Naive thymus-derived CD4-positive, alpha-beta T cell (primary cell): Measurements from ENCODE around the gene FAT3. TPM values are rescaled to one million over a fixed set of nuclear protein-coding genes. Genes with fewer than 3 reads are reported as not detected.

Experiments
- ATAC-seq: fragments of 150-1000 bp; cut with Tn5 transposase; 2 replicates; pipeline ENCODE4 v1.10.0; 2021; ENCODE audit warnings: mild to moderate bottlenecking, moderate library complexity
- CTCF ChIA-PET: fragments of 350-600 bp; sonication (Branson Sonifier 250); formaldehyde crosslinking; loops from one replicate; lab custom pipeline; 2021; ENCODE audit warnings: antibody characterized with exemption; lab: Charles Lee
- POLR2A ChIA-PET: fragments of 350-600 bp; sonication (Branson Sonifier 250); formaldehyde crosslinking; loops from one replicate; lab custom pipeline; 2021; ENCODE audit warnings: antibody characterized with exemption, inconsistent platforms; lab: Charles Lee
- DNase-seq, 9 donors: peaks; one replicate each; pipeline versions ENCODE4 v3.0.0 to v3.0.0-alpha.2; 2020 to 2022; ENCODE audit warnings: mixed read lengths in 1 of 9
- H3K27ac ChIP-seq: one replicate; pipeline ENCODE4 v1.7.0; 2013; ENCODE audit warnings: mild to moderate bottlenecking, low read depth, low read length, moderate library complexity
- H3K27me3 ChIP-seq, 2 donors: one replicate each; pipeline ENCODE4 v1.7.0; 2013; ENCODE audit warnings: low read length in 2 of 2, mild to moderate bottlenecking in 2 of 2, moderate library complexity in 2 of 2; ENCODE audit not compliant: control insufficient read depth in 2 of 2, insufficient read depth in 2 of 2
- H3K36me3 ChIP-seq, 3 experiments: 1 replicate in 2 of 3; 2 replicates in 1 of 3; pipeline ENCODE4 v1.7.0; 2013; ENCODE audit warnings: low read length in 3 of 3, mild to moderate bottlenecking in 3 of 3, moderate library complexity in 1 of 3; ENCODE audit not compliant: insufficient read depth in 3 of 3, control insufficient read depth in 2 of 3
- H3K4me1 ChIP-seq, 2 donors: one replicate each; pipeline ENCODE4 v1.7.0; 2013; ENCODE audit warnings: low read length in 2 of 2, mild to moderate bottlenecking in 2 of 2, moderate library complexity in 1 of 2; ENCODE audit not compliant: control insufficient read depth in 2 of 2, insufficient read depth in 2 of 2
- H3K4me3 ChIP-seq: 2 replicates; pipeline ENCODE4 v1.7.0; 2013; ENCODE audit warnings: mild to moderate bottlenecking, low read length
- H3K9me3 ChIP-seq, 3 experiments: 1 replicate in 2 of 3; 2 replicates in 1 of 3; pipeline ENCODE4 v1.7.0; 2013; ENCODE audit warnings: low read length in 3 of 3; ENCODE audit not compliant: control insufficient read depth in 2 of 3
- H3K27ac Mint-ChIP-seq, 9 donors: one replicate each; pipeline ENCODE4 v1.8.0; 2020 to 2022; ENCODE audit warnings: mixed read lengths in 9 of 9, mild to moderate bottlenecking in 8 of 9, moderate library complexity in 5 of 9, inconsistent platforms in 2 of 9
- H3K27me3 Mint-ChIP-seq, 5 donors: one replicate each; pipeline ENCODE4 v1.8.0; 2021 to 2022; ENCODE audit warnings: mixed read lengths in 5 of 5, mild to moderate bottlenecking in 1 of 5
- H3K36me3 Mint-ChIP-seq, 5 donors: one replicate each; pipeline ENCODE4 v1.8.0; 2020 to 2022; ENCODE audit warnings: mixed read lengths in 5 of 5, mild to moderate bottlenecking in 3 of 5, inconsistent platforms in 1 of 5
- H3K4me1 Mint-ChIP-seq, 7 donors: one replicate each; pipeline ENCODE4 v1.8.0; 2020 to 2022; ENCODE audit warnings: mixed read lengths in 7 of 7, mild to moderate bottlenecking in 3 of 7, inconsistent platforms in 1 of 7
- H3K4me3 Mint-ChIP-seq, 10 donors: one replicate each; pipeline ENCODE4 v1.8.0; 2020 to 2022; ENCODE audit warnings: mild to moderate bottlenecking in 10 of 10, mixed read lengths in 10 of 10, moderate library complexity in 6 of 10, inconsistent platforms in 2 of 10
- H3K9me3 Mint-ChIP-seq, 11 donors: one replicate each; pipeline ENCODE4 v1.8.0; 2020 to 2022; ENCODE audit warnings: mixed read lengths in 11 of 11, mild to moderate bottlenecking in 4 of 11, inconsistent platforms in 1 of 11, moderate library complexity in 1 of 11
- intact Hi-C, 2 donors: fragments of 100-400 bp; cut with micrococcal nuclease; formaldehyde crosslinking; loops; one replicate each; pipeline ENCODE4 v1.15.1; 2023
- polyA plus RNA-seq, 2 donors: library from polyadenylated mRNA; unstranded; fragments of 300-500 nt; fragmentation: Illumina TruSeq; gene quantifications; one replicate each; pipeline ENCODE4 v1.2.3, GENCODE V29; 2021
- total RNA-seq, 6 experiments: library from RNA in 5 of 6; stranded (reverse) in 5 of 6; gene quantifications; 1 replicate in 5 of 6; 2 replicates in 1 of 6; pipeline ENCODE4 v1.2.3 and lab custom pipeline; 2021 to 2026

The FAT3 gene
- total and polyA plus RNA-seq, 7 experiments from 2014 or later = not detected

DNA sequence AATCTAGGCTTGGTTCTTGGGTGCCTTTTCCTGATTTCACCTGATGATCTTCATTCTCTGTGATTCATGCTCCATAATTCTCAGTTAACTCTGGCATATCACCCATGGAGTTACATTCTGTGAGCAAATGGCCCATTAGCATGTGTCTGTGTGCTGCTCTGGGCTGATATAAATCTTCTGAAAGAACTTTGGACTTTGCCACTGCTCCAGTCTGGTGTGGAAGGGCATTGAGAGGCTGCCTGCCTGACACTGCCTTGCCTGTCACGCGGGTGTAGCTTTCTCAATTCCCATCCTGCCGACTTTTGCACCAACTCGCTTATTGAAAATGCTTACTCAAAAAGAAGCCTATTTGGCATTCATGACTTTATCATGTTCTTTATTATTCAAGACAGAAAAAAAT, 42.2 kb downstream of the FAT3 start:
- no peak for DNase-seq
- no peak overlapping the region for H3K27ac Mint-ChIP-seq
- intact Hi-C loops = no loop called here
- Histone ChIP-seq H3K36me3 (no peaks in the 10 kb centered on the region), H3K4me3 (no peak overlapping the region), H3K27ac (no peak overlapping the region), H3K27me3 (no peaks in the 10 kb centered on the region), H3K4me1 (no peaks in the 10 kb centered on the region), H3K9me3 (no peaks in the 10 kb centered on the region)
- no peaks in the 10 kb centered on the region for H3K27me3 Mint-ChIP-seq
- ChIA-PET CTCF (no interaction called here), POLR2A (no interaction called here)
- H3K36me3 Mint-ChIP-seq = no peaks in the 10 kb centered on the region
- H3K4me1 Mint-ChIP-seq = no peaks in the 10 kb centered on the region
- peaks cover 0 to 16% (median 0%) of the 10 kb centered on the region in 11 donors for H3K9me3 Mint-ChIP-seq
- no peak for ATAC-seq
- H3K4me3 Mint-ChIP-seq = no peak overlapping the region

DNA sequence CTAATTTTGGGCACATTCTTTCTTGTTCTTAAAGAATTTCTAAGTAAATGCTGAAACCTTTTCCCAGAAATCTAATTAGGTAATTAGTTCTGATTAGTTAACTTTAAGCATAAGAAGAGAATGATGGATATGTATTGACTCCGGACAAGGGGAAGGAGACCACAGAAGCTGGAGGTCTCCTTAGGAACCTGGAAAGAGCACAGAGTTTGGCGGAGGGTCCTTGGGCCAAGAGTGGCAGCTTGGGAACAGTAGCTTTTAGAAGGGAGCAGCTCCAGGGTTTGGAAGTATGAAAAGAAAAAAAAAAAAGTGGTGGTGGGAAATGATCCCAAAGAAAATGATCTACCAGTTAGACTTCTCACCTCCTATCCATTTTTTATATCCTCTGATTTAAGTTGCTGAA, 42.7 kb downstream of the FAT3 start:
- peaks cover 0 to 16% (median 0%) of the 10 kb centered on the region in 11 donors for H3K9me3 Mint-ChIP-seq
- Histone ChIP-seq H3K4me3 (no peak overlapping the region), H3K36me3 (no peaks in the 10 kb centered on the region), H3K27me3 (no peaks in the 10 kb centered on the region), H3K4me1 (no peaks in the 10 kb centered on the region), H3K27ac (no peak overlapping the region), H3K9me3 (no peaks in the 10 kb centered on the region)
- DNase-seq (no peak), ATAC-seq (no peak)
- H3K27ac Mint-ChIP-seq = no peak overlapping the region
- H3K4me3 Mint-ChIP-seq = no peak overlapping the region
- ChIA-PET CTCF (no interaction called here), POLR2A (no interaction called here)
- peaks cover 0 to 5% (median 0%) of the 10 kb centered on the region in 5 donors for H3K36me3 Mint-ChIP-seq
- H3K4me1 Mint-ChIP-seq = no peaks in the 10 kb centered on the region
- no peaks in the 10 kb centered on the region for H3K27me3 Mint-ChIP-seq
- intact Hi-C loops = no loop called here

DNA sequence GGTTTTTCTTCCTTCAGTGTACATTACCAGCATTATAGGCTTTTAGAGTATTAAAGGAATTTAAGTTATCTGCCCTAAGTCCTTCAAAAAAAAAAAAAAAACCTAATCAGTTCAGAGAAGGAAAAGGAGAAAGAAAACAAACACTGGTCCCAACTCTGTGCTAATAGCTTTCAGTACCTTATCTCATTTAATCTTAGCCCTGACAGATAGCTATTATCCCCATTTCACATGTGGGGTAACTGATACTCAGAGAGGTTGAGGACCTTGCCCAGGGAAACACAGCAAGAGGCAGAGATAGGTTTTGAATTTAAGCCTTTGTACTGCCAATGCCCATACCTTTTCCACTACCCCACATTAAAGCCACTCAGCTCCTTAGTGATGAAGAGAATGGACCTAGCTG, 43.4 kb downstream of the FAT3 start:
- H3K4me1 ChIP-seq = no peaks in the 10 kb centered on the region
- no peaks in the 10 kb centered on the region for H3K4me1 Mint-ChIP-seq

DNA sequence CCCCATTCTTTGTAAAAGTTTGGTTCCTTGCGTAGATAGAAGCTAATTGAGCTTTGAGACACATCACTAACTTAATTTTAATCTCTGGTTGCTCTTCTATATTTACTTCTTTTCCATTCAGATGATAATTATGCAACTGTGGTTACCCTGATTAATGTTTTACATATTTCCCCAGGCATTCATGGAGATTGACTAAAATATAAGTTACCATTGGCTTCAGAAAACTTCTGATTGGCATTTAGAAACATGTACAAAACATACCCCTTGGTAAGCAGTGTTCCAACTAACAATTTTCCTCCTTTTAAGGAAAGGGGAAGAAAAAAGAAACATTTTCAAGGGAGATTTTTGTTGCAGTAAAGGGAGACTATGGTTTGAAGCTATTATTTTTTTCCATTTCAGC, 43.9 kb downstream of the FAT3 start:
- Mint-ChIP-seq H3K36me3 (peaks cover 0 to 7% (median 0%) of the 10 kb centered on the region in 5 donors), H3K4me1 (no peaks in the 10 kb centered on the region), H3K4me3 (no peak overlapping the region), H3K27me3 (no peaks in the 10 kb centered on the region), H3K27ac (no peak overlapping the region), H3K9me3 (peaks cover 0 to 16% (median 0%) of the 10 kb centered on the region in 11 donors)
- Histone ChIP-seq H3K9me3 (no peaks in the 10 kb centered on the region), H3K4me1 (no peaks in the 10 kb centered on the region), H3K27ac (no peak overlapping the region), H3K36me3 (no peaks in the 10 kb centered on the region), H3K4me3 (no peak overlapping the region), H3K27me3 (no peaks in the 10 kb centered on the region)
- POLR2A ChIA-PET = no interaction called here
- no peak for ATAC-seq
- CTCF ChIA-PET = no interaction called here
- DNase-seq = no peak
- intact Hi-C loops = no loop called here

More for the DNA sequence above, 43.4 kb downstream of the FAT3 start:
- ChIA-PET POLR2A (no interaction called here), CTCF (no interaction called here)
- Histone ChIP-seq H3K9me3 (no peaks in the 10 kb centered on the region), H3K27ac (no peak overlapping the region), H3K4me3 (no peak overlapping the region), H3K27me3 (no peaks in the 10 kb centered on the region), H3K36me3 (no peaks in the 10 kb centered on the region)
- ATAC-seq = no peak
- no peak for DNase-seq
- Mint-ChIP-seq H3K27me3 (no peaks in the 10 kb centered on the region), H3K36me3 (peaks cover 0 to 7% (median 0%) of the 10 kb centered on the region in 5 donors), H3K9me3 (peaks cover 0 to 16% (median 0%) of the 10 kb centered on the region in 11 donors), H3K27ac (no peak overlapping the region), H3K4me3 (no peak overlapping the region)
- intact Hi-C loops = no loop called here

DNA sequence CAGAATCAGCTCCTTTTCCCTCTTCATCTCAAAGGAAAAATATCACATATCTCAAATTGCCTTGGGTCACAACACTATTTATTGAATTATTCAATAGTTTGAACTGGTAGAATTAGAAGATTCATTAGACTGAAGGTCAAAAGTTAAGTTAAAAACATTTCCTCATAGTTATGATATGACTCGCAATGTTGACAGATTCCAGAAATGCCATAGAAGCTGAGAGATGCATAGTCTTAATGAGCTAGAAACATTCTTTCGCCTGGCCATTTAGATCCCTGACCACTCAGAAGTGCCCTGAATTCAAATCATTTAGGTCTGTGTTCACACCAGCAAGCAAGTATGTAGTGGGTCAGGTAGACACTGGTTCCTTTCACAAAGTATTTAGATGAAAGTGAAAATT, 44.4 kb downstream of the FAT3 start:
- Histone ChIP-seq H3K36me3 (no peaks in the 10 kb centered on the region), H3K27me3 (no peaks in the 10 kb centered on the region), H3K9me3 (no peaks in the 10 kb centered on the region), H3K27ac (no peak overlapping the region), H3K4me3 (no peak overlapping the region), H3K4me1 (no peaks in the 10 kb centered on the region)
- ATAC-seq (no peak), DNase-seq (no peak)
- no peaks in the 10 kb centered on the region for H3K4me1 Mint-ChIP-seq
- intact Hi-C loops = no loop called here
- H3K36me3 Mint-ChIP-seq = peaks cover 0 to 7% (median 0%) of the 10 kb centered on the region in 5 donors
- H3K9me3 Mint-ChIP-seq = peaks cover 0 to 16% (median 0%) of the 10 kb centered on the region in 11 donors
- H3K27ac Mint-ChIP-seq = no peak overlapping the region
- ChIA-PET CTCF (no interaction called here), POLR2A (no interaction called here)
- H3K4me3 Mint-ChIP-seq = no peak overlapping the region
- no peaks in the 10 kb centered on the region for H3K27me3 Mint-ChIP-seq

DNA sequence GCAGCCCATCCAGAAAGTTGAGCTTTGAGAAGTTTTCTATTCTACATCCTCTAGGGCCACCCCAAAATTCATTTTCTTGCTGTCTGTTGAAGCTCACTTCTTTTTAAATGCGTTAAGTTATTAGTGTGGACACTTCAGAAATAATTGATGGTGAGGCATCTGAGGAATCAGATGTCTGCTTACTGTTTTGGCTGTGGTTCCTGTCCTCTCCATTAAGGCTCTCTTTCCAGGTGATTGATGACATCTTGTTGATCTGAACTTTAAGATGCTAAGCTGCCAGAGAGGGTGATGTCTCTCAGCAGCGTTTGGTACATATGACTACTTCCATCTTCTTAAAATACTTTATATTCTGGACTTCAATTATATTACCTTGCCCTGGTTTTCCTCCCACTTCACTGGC, 45.2 kb downstream of the FAT3 start:
- no peaks in the 10 kb centered on the region for H3K9me3 ChIP-seq
- H3K36me3 Mint-ChIP-seq = peaks cover 0 to 7% (median 0%) of the 10 kb centered on the region in 5 donors
- H3K4me1 ChIP-seq = no peaks in the 10 kb centered on the region
- no peaks in the 10 kb centered on the region for H3K27me3 Mint-ChIP-seq
- H3K27ac ChIP-seq = no peak overlapping the region
- H3K36me3 ChIP-seq = no peaks in the 10 kb centered on the region
- ChIA-PET CTCF (no interaction called here), POLR2A (no interaction called here)
- H3K4me1 Mint-ChIP-seq = no peaks in the 10 kb centered on the region
- DNase-seq (no peak), ATAC-seq (no peak)
- H3K4me3 Mint-ChIP-seq = no peak overlapping the region
- intact Hi-C loops = no loop called here
- H3K27ac Mint-ChIP-seq = no peak overlapping the region
- H3K4me3 ChIP-seq = no peak overlapping the region
- peaks cover 0 to 16% (median 0%) of the 10 kb centered on the region in 11 donors for H3K9me3 Mint-ChIP-seq
- no peaks in the 10 kb centered on the region for H3K27me3 ChIP-seq

DNA sequence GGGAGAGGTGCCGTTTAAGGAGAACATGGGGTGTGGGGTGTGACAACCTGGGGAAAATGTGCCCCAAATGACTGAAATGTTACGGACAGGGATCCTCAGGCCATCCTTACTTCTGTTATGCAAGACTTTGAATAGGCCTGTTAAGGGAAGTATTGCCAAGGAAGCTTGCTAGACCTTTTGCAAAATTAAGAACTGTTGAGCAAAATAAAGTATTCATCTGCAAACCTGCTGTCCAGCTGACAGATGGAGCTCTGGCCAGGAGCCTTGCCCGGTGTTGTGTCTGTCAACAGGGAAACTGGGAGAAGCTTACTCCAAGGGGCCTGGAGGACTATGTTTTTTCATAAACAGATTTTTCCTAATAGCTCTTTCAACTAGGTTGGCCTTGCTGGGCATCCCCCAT, 48.0 kb downstream of the FAT3 start:
- ATAC-seq (no peak), DNase-seq (no peak)
- Histone ChIP-seq H3K27me3 (no peaks in the 10 kb centered on the region), H3K4me3 (no peak overlapping the region), H3K27ac (no peak overlapping the region), H3K4me1 (no peaks in the 10 kb centered on the region), H3K36me3 (no peaks in the 10 kb centered on the region), H3K9me3 (no peaks in the 10 kb centered on the region)
- H3K4me1 Mint-ChIP-seq = no peaks in the 10 kb centered on the region
- H3K27me3 Mint-ChIP-seq = peaks cover 0 to 5% (median 0%) of the 10 kb centered on the region in 5 donors
- peaks cover 0 to 7% (median 0%) of the 10 kb centered on the region in 5 donors for H3K36me3 Mint-ChIP-seq
- ChIA-PET POLR2A (no interaction called here), CTCF (no interaction called here)
- H3K27ac Mint-ChIP-seq = no peak overlapping the region
- H3K4me3 Mint-ChIP-seq = no peak overlapping the region
- intact Hi-C loops = no loop called here
- H3K9me3 Mint-ChIP-seq = peaks cover 0 to 22% (median 2%) of the 10 kb centered on the region in 11 donors
